Measurements from ENCODE around the gene IDE. TPM values are rescaled to one million over a fixed set of nuclear protein-coding genes. Genes with fewer than 3 reads are reported as not detected.

The IDE gene
- total RNA-seq, 1 experiment from 2014 or later = 55.8 TPM

GRCh38 chr10:92502296-92502808 lies 71.5 kb downstream of the IDE start:
- Histone ChIP-seq H3K4me3 (replicated peaks in 1 of 2; ENCODE audit: low read depth in 1 of 2, low read length in 2 of 2) (no peak overlapping the region), H3K4me2 (ENCODE audit: low read length) (no peak overlapping the region), H3K9me3 (ENCODE audit: control insufficient read depth in 1 of 2, insufficient read depth in 1 of 2, low read depth in 1 of 2, low read length in 2 of 2) (no peaks in the 10 kb centered on the region), H3K27ac (ENCODE audit: low read depth, low read length) (no peak overlapping the region), H4K20me1 (ENCODE audit: insufficient read depth) (no peaks in the 10 kb centered on the region), H3K9me2 (ENCODE audit: insufficient read depth) (no peaks in the 10 kb centered on the region), H3K9ac (ENCODE audit: low read length) (no peak overlapping the region), H3K4me1 (ENCODE audit: control insufficient read depth in 1 of 2, insufficient read depth in 2 of 2, low read length in 2 of 2) (peaks cover 0 to 9% of the 10 kb centered on the region in 2 experiments; a peak in 1 of 4 replicates), H3K79me2 (ENCODE audit: insufficient read depth, low read length) (no peaks in the 10 kb centered on the region), H3K27me3 (ENCODE audit: insufficient read depth, low read length) (no peaks in the 10 kb centered on the region), H2AFZ (ENCODE audit: low read depth, low read length, poor library complexity, severe bottlenecking) (no peak overlapping the region), H3K36me3 (ENCODE audit: control insufficient read depth in 1 of 2, insufficient read depth in 2 of 2, low read length in 2 of 2) (peaks cover 0 to 5% of the 10 kb centered on the region in 2 experiments; a peak in 3 of 4 replicates)
- TF ChIP-seq, protein P1, sequence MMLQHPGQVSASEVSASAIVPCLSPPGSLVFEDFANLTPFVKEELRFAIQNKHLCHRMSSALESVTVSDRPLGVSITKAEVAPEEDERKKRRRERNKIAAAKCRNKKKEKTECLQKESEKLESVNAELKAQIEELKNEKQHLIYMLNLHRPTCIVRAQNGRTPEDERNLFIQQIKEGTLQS (IDR thresholded peaks at IDR 0.05) = no peak
- TF ChIP-seq CBX3 (IDR thresholded peaks at IDR 0.05; ENCODE audit: low read depth) = no peak
- no peak for TF ChIP-seq EZH2phosphoT487 (IDR thresholded peaks at IDR 0.05; ENCODE audit: borderline replicate concordance)
- TF ChIP-seq ZFX (IDR thresholded peaks at IDR 0.05) = no peak
- TF ChIP-seq ZNF274 (IDR thresholded peaks at IDR 0.05; ENCODE audit: low read depth, low read length) = no peak
- no peak for TF ChIP-seq SP1 (IDR thresholded peaks at IDR 0.05; ENCODE audit: low read depth)
- no peak for TF ChIP-seq POLR2AphosphoS5 (IDR thresholded peaks at IDR 0.05; ENCODE audit: low read depth, low read length)
- TF ChIP-seq EZH2 (IDR thresholded peaks at IDR 0.05) = no peak
- no peak for TF ChIP-seq SIN3A (IDR thresholded peaks at IDR 0.05; ENCODE audit: low read depth)
- TF ChIP-seq, protein P2, sequence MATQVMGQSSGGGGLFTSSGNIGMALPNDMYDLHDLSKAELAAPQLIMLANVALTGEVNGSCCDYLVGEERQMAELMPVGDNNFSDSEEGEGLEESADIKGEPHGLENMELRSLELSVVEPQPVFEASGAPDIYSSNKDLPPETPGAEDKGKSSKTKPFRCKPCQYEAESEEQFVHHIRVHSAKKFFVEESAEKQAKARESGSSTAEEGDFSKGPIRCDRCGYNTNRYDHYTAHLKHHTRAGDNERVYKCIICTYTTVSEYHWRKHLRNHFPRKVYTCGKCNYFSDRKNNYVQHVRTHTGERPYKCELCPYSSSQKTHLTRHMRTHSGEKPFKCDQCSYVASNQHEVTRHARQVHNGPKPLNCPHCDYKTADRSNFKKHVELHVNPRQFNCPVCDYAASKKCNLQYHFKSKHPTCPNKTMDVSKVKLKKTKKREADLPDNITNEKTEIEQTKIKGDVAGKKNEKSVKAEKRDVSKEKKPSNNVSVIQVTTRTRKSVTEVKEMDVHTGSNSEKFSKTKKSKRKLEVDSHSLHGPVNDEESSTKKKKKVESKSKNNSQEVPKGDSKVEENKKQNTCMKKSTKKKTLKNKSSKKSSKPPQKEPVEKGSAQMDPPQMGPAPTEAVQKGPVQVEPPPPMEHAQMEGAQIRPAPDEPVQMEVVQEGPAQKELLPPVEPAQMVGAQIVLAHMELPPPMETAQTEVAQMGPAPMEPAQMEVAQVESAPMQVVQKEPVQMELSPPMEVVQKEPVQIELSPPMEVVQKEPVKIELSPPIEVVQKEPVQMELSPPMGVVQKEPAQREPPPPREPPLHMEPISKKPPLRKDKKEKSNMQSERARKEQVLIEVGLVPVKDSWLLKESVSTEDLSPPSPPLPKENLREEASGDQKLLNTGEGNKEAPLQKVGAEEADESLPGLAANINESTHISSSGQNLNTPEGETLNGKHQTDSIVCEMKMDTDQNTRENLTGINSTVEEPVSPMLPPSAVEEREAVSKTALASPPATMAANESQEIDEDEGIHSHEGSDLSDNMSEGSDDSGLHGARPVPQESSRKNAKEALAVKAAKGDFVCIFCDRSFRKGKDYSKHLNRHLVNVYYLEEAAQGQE (IDR thresholded peaks at IDR 0.05; ENCODE audit: low read depth) = no peak
- TF ChIP-seq, protein P3, sequence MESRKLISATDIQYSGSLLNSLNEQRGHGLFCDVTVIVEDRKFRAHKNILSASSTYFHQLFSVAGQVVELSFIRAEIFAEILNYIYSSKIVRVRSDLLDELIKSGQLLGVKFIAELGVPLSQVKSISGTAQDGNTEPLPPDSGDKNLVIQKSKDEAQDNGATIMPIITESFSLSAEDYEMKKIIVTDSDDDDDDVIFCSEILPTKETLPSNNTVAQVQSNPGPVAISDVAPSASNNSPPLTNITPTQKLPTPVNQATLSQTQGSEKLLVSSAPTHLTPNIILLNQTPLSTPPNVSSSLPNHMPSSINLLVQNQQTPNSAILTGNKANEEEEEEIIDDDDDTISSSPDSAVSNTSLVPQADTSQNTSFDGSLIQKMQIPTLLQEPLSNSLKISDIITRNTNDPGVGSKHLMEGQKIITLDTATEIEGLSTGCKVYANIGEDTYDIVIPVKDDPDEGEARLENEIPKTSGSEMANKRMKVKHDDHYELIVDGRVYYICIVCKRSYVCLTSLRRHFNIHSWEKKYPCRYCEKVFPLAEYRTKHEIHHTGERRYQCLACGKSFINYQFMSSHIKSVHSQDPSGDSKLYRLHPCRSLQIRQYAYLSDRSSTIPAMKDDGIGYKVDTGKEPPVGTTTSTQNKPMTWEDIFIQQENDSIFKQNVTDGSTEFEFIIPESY (IDR thresholded peaks at IDR 0.05; ENCODE audit: extremely low read depth, insufficient replicate concordance, low read length) = no peak
- TF ChIP-seq JUND (IDR thresholded peaks at IDR 0.05) = no peak
- no peak for TF ChIP-seq RAD21 (IDR thresholded peaks at IDR 0.05; ENCODE audit: low read depth)
- no peak for TF ChIP-seq ELF1 (IDR thresholded peaks at IDR 0.05; ENCODE audit: borderline replicate concordance, low read depth)
- no peak for TF ChIP-seq POLR2A (IDR thresholded peaks at IDR 0.05; ENCODE audit: borderline replicate concordance, extremely low read depth, insufficient read depth, insufficient read length)
- no peak for TF ChIP-seq CEBPB (IDR thresholded peaks at IDR 0.05; ENCODE audit: low read depth)
- intact Hi-C loops (cut with micrococcal nuclease) = no loop called here
- BruUV-seq (replicated peaks) = no TSS peak
- ChIA-PET RAD21 (ENCODE audit: low non-redundant PET in 1 of 2, low total read pairs in 2 of 2, uncharacterized antibody in 2 of 2, unreplicated experiment in 2 of 2) (no interaction called here), CTCF (no interaction called here), POLR2A (no interaction called here)
- DNase-seq (ENCODE audit: low read depth, low spot score) = no peak
- no peak for ATAC-seq
